HFFc6 (cell line): ENCODE results near the gene CHST11. TPM values are rescaled to one million over a fixed set of nuclear protein-coding genes. Genes with fewer than 3 reads are reported as not detected.

Experiments
- DNase-seq: peaks from one replicate; pipeline ENCODE4 v3.0.0-alpha.2; 2018
- H3K27ac Mint-ChIP-seq: 2 replicates; pipeline ENCODE4 v1.8.0; 2020; ENCODE audit warnings: mild to moderate bottlenecking, mixed read lengths
- H3K27me3 Mint-ChIP-seq: 2 replicates; pipeline ENCODE4 v1.8.0; 2021; ENCODE audit warnings: mild to moderate bottlenecking, moderate library complexity, mixed read lengths; ENCODE audit not compliant: insufficient read depth
- H3K36me3 Mint-ChIP-seq: 2 replicates; pipeline ENCODE4 v1.8.0; 2021; ENCODE audit warnings: low read depth, mixed read lengths
- H3K4me1 Mint-ChIP-seq: 2 replicates; pipeline ENCODE4 v1.8.0; 2020; ENCODE audit warnings: low read depth, mixed read lengths
- H3K4me3 Mint-ChIP-seq: 2 replicates; pipeline ENCODE4 v1.8.0; 2020; ENCODE audit warnings: mild to moderate bottlenecking, moderate library complexity, mixed read lengths
- H3K9me3 Mint-ChIP-seq: 2 replicates; pipeline ENCODE4 v1.8.0; 2020; ENCODE audit warnings: mild to moderate bottlenecking, mixed read lengths
- CTCF ChIP-seq: fragments of 200-600 bp; sonication (generic); IDR thresholded peaks from 2 replicates; pipeline ENCODE4 v1.5.0; 2021; ENCODE audit warnings: antibody characterized with exemption, mild to moderate bottlenecking
- total RNA-seq, 6 experiments: library from RNA; stranded (reverse); fragmentation: NEBNext Ultra II Directional; extraction: Animal tissue kit (Norgen Biotek cat#: 25700); gene quantifications; 2 replicates in 1 of 6; 3 replicates in 5 of 6; pipeline ENCODE4 v1.2.3, GENCODE V29; 2021

CHST11 gene
- total RNA-seq, 6 experiments from 2014 or later: 2.4 to 4.3 (median 3.8) TPM

- peaks cover 20% of the 10 kb centered on the region for H3K27me3 Mint-ChIP-seq
- no peak overlapping the region for H3K4me3 Mint-ChIP-seq
- TF ChIP-seq CTCF: no peak
- H3K36me3 Mint-ChIP-seq: no peaks in the 10 kb centered on the region
- no peaks in the 10 kb centered on the region for H3K9me3 Mint-ChIP-seq
- peak overlapping the region; percentile 27; the same call in 1 of the 2 replicates for H3K27ac Mint-ChIP-seq
- DNase-seq: no peak
- H3K4me1 Mint-ChIP-seq: peaks cover 31% of the 10 kb centered on the region
Measured at GRCh38 chr12:104748356-104748755, 291.6 kb downstream of the CHST11 start.

GRCh38 chr12:104748790-104749189 is 292.0 kb downstream of the CHST11 start:
- H3K27me3 Mint-ChIP-seq: peaks cover 18% of the 10 kb centered on the region
- peak overlapping the region; percentile 27 for H3K27ac Mint-ChIP-seq
- TF ChIP-seq CTCF: no peak
- H3K4me3 Mint-ChIP-seq: peak overlapping the region; percentile 20; the same call in 1 of the 2 replicates
- DNase-seq: peak; percentile 42
- no peaks in the 10 kb centered on the region for H3K36me3 Mint-ChIP-seq
- no peaks in the 10 kb centered on the region for H3K9me3 Mint-ChIP-seq
- peaks cover 31% of the 10 kb centered on the region for H3K4me1 Mint-ChIP-seq

DNA sequence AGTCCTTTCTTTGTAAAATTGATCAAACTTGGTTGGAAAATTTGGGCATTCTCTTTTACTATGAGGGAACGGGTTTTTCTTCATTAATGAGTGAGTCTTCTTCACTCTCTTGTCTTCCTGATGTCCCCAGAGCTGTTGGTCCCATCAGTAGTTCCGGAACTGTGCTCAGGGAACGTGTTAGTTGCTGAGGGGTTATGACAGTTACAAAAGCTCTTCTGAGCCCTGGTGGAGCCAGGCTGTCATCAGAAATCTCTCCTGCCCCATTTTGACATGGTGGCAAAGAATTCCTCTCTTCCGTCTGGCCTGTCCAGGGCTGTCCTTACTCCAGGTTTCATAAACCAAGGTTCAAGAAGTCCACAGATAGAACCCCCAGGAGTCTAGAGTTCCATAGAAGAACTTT is 292.8 kb downstream of the CHST11 start:
- no peak for DNase-seq
- Mint-ChIP-seq H3K4me1 (peaks cover 31% of the 10 kb centered on the region), H3K4me3 (peak overlapping the region; percentile 3; the same call in 1 of the 2 replicates), H3K27me3 (peaks cover 18% of the 10 kb centered on the region), H3K27ac (no peak overlapping the region), H3K9me3 (no peaks in the 10 kb centered on the region), H3K36me3 (no peaks in the 10 kb centered on the region)
- TF ChIP-seq CTCF: no peak

- Mint-ChIP-seq H3K27me3 (peaks cover 18% of the 10 kb centered on the region), H3K4me1 (peaks cover 31% of the 10 kb centered on the region), H3K36me3 (no peaks in the 10 kb centered on the region), H3K27ac (peak overlapping the region; percentile 17), H3K9me3 (no peaks in the 10 kb centered on the region), H3K4me3 (peak overlapping the region; percentile 3; the same call in 1 of the 2 replicates)
- peak; percentile 52 for DNase-seq
- TF ChIP-seq CTCF: no peak
Measured at GRCh38 chr12:104750061-104750460, 293.3 kb downstream of the CHST11 start.

DNA sequence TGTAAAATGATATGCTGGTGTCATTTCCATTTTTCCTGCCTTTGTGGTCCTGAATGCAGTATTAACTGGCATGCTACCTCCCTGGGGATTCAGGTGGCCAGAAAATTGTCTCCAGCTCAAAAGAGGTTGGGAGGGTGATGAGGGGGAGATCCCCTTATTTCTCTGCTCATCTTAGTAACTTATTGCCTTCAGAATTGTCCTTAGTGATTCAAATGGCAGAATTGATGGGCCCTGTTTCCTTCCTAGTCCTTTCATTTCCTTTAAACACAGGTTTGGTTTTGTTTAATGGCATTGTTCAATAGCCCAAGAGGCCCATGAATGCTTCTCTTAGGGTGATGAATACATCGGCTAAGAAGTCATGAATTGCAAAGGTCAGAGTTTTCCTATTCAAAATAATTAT is 294.4 kb downstream of the CHST11 start:
- Mint-ChIP-seq H3K27me3 (peaks cover 9% of the 10 kb centered on the region), H3K9me3 (no peaks in the 10 kb centered on the region), H3K36me3 (no peaks in the 10 kb centered on the region), H3K4me1 (peaks cover 31% of the 10 kb centered on the region), H3K4me3 (no peak overlapping the region), H3K27ac (no peak overlapping the region)
- no peak for TF ChIP-seq CTCF
- no peak for DNase-seq

- Mint-ChIP-seq H3K9me3 (no peaks in the 10 kb centered on the region), H3K4me1 (peaks cover 31% of the 10 kb centered on the region), H3K36me3 (peaks cover 1% of the 10 kb centered on the region; the same call in 1 of the 2 replicates), H3K27ac (no peak overlapping the region), H3K4me3 (no peak overlapping the region), H3K27me3 (peaks cover 9% of the 10 kb centered on the region)
- no peak for DNase-seq
- no peak for TF ChIP-seq CTCF
Measured at GRCh38 chr12:104751594-104751993, 294.8 kb downstream of the CHST11 start.
